ENCODE measurements around the gene PNPLA1.

PNPLA1 gene

GRCh38 chr6:36246506-36247268, 23.2 kb upstream of the PNPLA1 start:
- no peak for DNase-seq

- no peak for DNase-seq
Measured at GRCh38 chr6:36247693-36248092, 22.2 kb upstream of the PNPLA1 start.

GRCh38 chr6:36248980-36249379, 20.9 kb upstream of the PNPLA1 start:
- no peak for DNase-seq

- DNase-seq, result no peak
Measured at GRCh38 chr6:36249536-36249935, 20.3 kb upstream of the PNPLA1 start.

- DNase-seq, result no peak
Measured at GRCh38 chr6:36252005-36252404, 17.9 kb upstream of the PNPLA1 start.

GRCh38 chr6:36263390-36264000, 6.4 kb upstream of the PNPLA1 start:
- DNase-seq, result no peak

GRCh38 chr6:36265744-36266143, 4.1 kb upstream of the PNPLA1 start:
- DNase-seq, result no peak

GRCh38 chr6:36266913-36267644, 2.8 kb upstream of the PNPLA1 start:
- DNase-seq, result no peak

GRCh38 chr6:36267731-36268477, 2.0 kb upstream of the PNPLA1 start:
- DNase-seq, result no peak

- no peak for DNase-seq
Measured at GRCh38 chr6:36268478-36269275, 1.2 kb upstream of the PNPLA1 start.

- DNase-seq, result no peak
Measured at GRCh38 chr6:36272234-36272633, 2.4 kb downstream of the PNPLA1 start.

GRCh38 chr6:36273067-36273466, 3.2 kb downstream of the PNPLA1 start:
- no peak for DNase-seq

- DNase-seq, result no peak
Measured at GRCh38 chr6:36273802-36274514, 4.1 kb downstream of the PNPLA1 start.

- no peak for DNase-seq
Measured at GRCh38 chr6:36276581-36277536, 7.0 kb downstream of the PNPLA1 start.

GRCh38 chr6:36277946-36278470, 8.1 kb downstream of the PNPLA1 start:
- DNase-seq, result no peak

- no peak for DNase-seq
Measured at GRCh38 chr6:36280467-36280866, 10.6 kb downstream of the PNPLA1 start.

GRCh38 chr6:36280983-36281382, 11.1 kb downstream of the PNPLA1 start:
- no peak for DNase-seq

GRCh38 chr6:36283608-36284007, 13.7 kb downstream of the PNPLA1 start:
- DNase-seq, result no peak

- no peak for DNase-seq
Measured at GRCh38 chr6:36284359-36284758, 14.5 kb downstream of the PNPLA1 start.

- DNase-seq, result no peak
Measured at GRCh38 chr6:36285187-36285671, 15.4 kb downstream of the PNPLA1 start.
